H1 (cell line): ENCODE results near the gene CACNA2D4. TPM values are rescaled to one million over a fixed set of nuclear protein-coding genes. Genes with fewer than 3 reads are reported as not detected.
A peak's percentile ranks its signal among the peaks of the same experiment; 100 is the strongest.

Experiments
- CTCF ChIA-PET: fragments of 300-600 bp; sonication (Branson Sonifier 250); formaldehyde crosslinking; loops from one replicate; lab custom pipeline; 2021; ENCODE audit not compliant: partially characterized antibody; lab: Charles Lee
- POLR2A ChIA-PET: fragments of 300-600 bp; sonication (Branson Sonifier 250); formaldehyde crosslinking; loops from one replicate; lab custom pipeline; 2021; ENCODE audit warnings: inconsistent platforms; ENCODE audit not compliant: partially characterized antibody; lab: Charles Lee
- DNase-seq, 2 experiments: peaks; one replicate each; pipeline versions ENCODE4 v3.0.0 to v3.0.0-alpha.2; 2010 to 2022; ENCODE audit warnings: low spot score in 2 of 2, low read depth in 1 of 2, mixed read lengths in 1 of 2
- FAIRE-seq: peaks from 2 replicates; lab custom pipeline; 2011; peaks lifted over from hg19 to GRCh38; lab: Jason Lieb, UNC
- H2AFZ ChIP-seq: 2 replicates; pipeline ENCODE4 v1.8.1; 2012; ENCODE audit warnings: low read length, inconsistent platforms
- H2AK5ac ChIP-seq: 2 replicates; pipeline ENCODE4 v1.6.1; 2013; ENCODE audit warnings: low read depth, low read length
- H2BK120ac ChIP-seq: replicated peaks from 2 replicates; pipeline ENCODE3; 2013; ENCODE audit warnings: low read depth, low read length, inconsistent platforms
- H2BK12ac ChIP-seq: 2 replicates; pipeline ENCODE4 v1.6.1; 2013; ENCODE audit warnings: low read depth, low read length
- H2BK15ac ChIP-seq: 2 replicates; pipeline ENCODE4 v1.6.1; 2013; ENCODE audit warnings: low read length
- H2BK20ac ChIP-seq: 2 replicates; pipeline ENCODE4 v1.6.1; 2013; ENCODE audit warnings: low read length
- H2BK5ac ChIP-seq: 2 replicates; pipeline ENCODE4 v1.6.1; 2013; ENCODE audit warnings: low read depth, low read length
- H3K14ac ChIP-seq: 2 replicates; pipeline ENCODE4 v1.6.1; 2013; ENCODE audit warnings: inconsistent platforms; ENCODE audit not compliant: insufficient read length
- H3K18ac ChIP-seq: 2 replicates; pipeline ENCODE4 v1.6.1; 2013; ENCODE audit warnings: low read length; ENCODE audit errors: extremely low read depth
- H3K23ac ChIP-seq: 2 replicates; pipeline ENCODE4 v1.6.1; 2013; ENCODE audit warnings: inconsistent platforms; ENCODE audit not compliant: insufficient read length
- H3K23me2 ChIP-seq: 2 replicates; pipeline ENCODE4 v1.6.1; 2013; ENCODE audit warnings: low read depth, low read length
- H3K27ac ChIP-seq: 2 replicates; pipeline ENCODE4 v1.6.1; 2011; ENCODE audit warnings: low read depth, low read length, inconsistent platforms
- H3K27me3 ChIP-seq, 4 experiments: replicated peaks in 1 of 4; 1 replicate in 1 of 4; 2 replicates in 3 of 4; pipeline versions ENCODE4 v1.6.1 to v1.8.1; 2011 to 2013; ENCODE audit warnings: low read length in 3 of 4, mild to moderate bottlenecking in 3 of 4, inconsistent platforms in 2 of 4, mixed read lengths in 2 of 4, moderate library complexity in 1 of 4; ENCODE audit not compliant: control insufficient read depth in 3 of 4, insufficient read depth in 3 of 4; ENCODE audit errors: extremely low read depth in 1 of 4
- H3K36me3 ChIP-seq, 4 experiments: 2 replicates each; pipeline versions ENCODE4 v1.6.1 to v1.8.1; 2011 to 2013; ENCODE audit warnings: mild to moderate bottlenecking in 4 of 4, low read length in 3 of 4, moderate library complexity in 2 of 4, control low read depth in 1 of 4, inconsistent platforms in 1 of 4; ENCODE audit not compliant: insufficient read depth in 4 of 4, control insufficient read depth in 2 of 4
- H3K4ac ChIP-seq: replicated peaks from 2 replicates; pipeline ENCODE3; 2013; ENCODE audit warnings: low read length, low read depth, mixed read lengths, inconsistent platforms; ENCODE audit not compliant: insufficient read length
- H3K4me1 ChIP-seq, 4 experiments: replicated peaks in 1 of 4; 1 replicate in 1 of 4; 2 replicates in 3 of 4; pipeline versions ENCODE4 v1.6.1 to v1.8.1; 2011 to 2013; ENCODE audit warnings: low read length in 3 of 4, inconsistent platforms in 2 of 4, mixed read lengths in 1 of 4; ENCODE audit not compliant: insufficient read depth in 4 of 4, control insufficient read depth in 3 of 4
- H3K4me2 ChIP-seq, 2 experiments: 2 replicates each; pipeline versions ENCODE4 v1.6.1 to v1.8.1; 2011 to 2013; ENCODE audit warnings: low read depth in 2 of 2, low read length in 2 of 2, control low read depth in 1 of 2, inconsistent platforms in 1 of 2, mild to moderate bottlenecking in 1 of 2; ENCODE audit not compliant: insufficient read depth in 1 of 2
- H3K4me3 ChIP-seq, 4 experiments: fragments of 200-600, 300-600 bp in 1 of 4; sonication (generic), shearing (Covaris generic), sonication (Bioruptor Twin) in 1 of 4; 2 replicates each; pipeline versions ENCODE4 v1.5.1 to v1.8.1; 2011 to 2016; ENCODE audit warnings: low read length in 4 of 4, low read depth in 3 of 4, control low read depth in 2 of 4, inconsistent platforms in 2 of 4, mild to moderate bottlenecking in 2 of 4, mixed read lengths in 1 of 4, moderate library complexity in 1 of 4; ENCODE audit not compliant: insufficient read depth in 2 of 4; ENCODE audit errors: extremely low read depth in 1 of 4
- H3K56ac ChIP-seq: replicated peaks from 2 replicates; pipeline ENCODE3; 2013; ENCODE audit warnings: low read depth, mild to moderate bottlenecking, mixed read lengths, low read length, inconsistent platforms; ENCODE audit not compliant: insufficient read length
- H3K79me1 ChIP-seq: 2 replicates; pipeline ENCODE4 v1.6.1; 2013; ENCODE audit warnings: low read depth, low read length, control low read depth
- H3K79me2 ChIP-seq, 2 experiments: 2 replicates each; pipeline versions ENCODE4 v1.6.1 to v1.8.1; 2012 to 2013; ENCODE audit warnings: low read length in 2 of 2, mild to moderate bottlenecking in 2 of 2, inconsistent platforms in 1 of 2; ENCODE audit not compliant: insufficient read depth in 2 of 2, control insufficient read depth in 1 of 2
- H3K9ac ChIP-seq, 4 experiments: replicated peaks in 1 of 4; 1 replicate in 1 of 4; 2 replicates in 3 of 4; pipeline versions ENCODE4 v1.6.1 to v1.8.1; 2011 to 2013; ENCODE audit warnings: low read depth in 3 of 4, low read length in 3 of 4, control low read depth in 2 of 4, mild to moderate bottlenecking in 2 of 4, moderate library complexity in 2 of 4, inconsistent platforms in 1 of 4; ENCODE audit errors: extremely low read depth in 1 of 4
- H3K9me3 ChIP-seq, 2 experiments: 2 replicates each; pipeline versions ENCODE4 v1.6.1 to v1.8.1; 2012 to 2013; ENCODE audit warnings: mild to moderate bottlenecking in 2 of 2, moderate library complexity in 2 of 2, control low read depth in 1 of 2, inconsistent platforms in 1 of 2, low read depth in 1 of 2, low read length in 1 of 2, mixed read lengths in 1 of 2; ENCODE audit not compliant: insufficient read depth in 2 of 2
- H4K20me1 ChIP-seq, 2 experiments: replicated peaks in 1 of 2; 2 replicates each; pipeline versions ENCODE3 to v1.8.1; 2011 to 2013; ENCODE audit warnings: inconsistent platforms in 2 of 2, low read length in 2 of 2, mild to moderate bottlenecking in 1 of 2; ENCODE audit not compliant: insufficient read depth in 2 of 2, control insufficient read depth in 1 of 2
- H4K5ac ChIP-seq: 2 replicates; pipeline ENCODE4 v1.6.1; 2013; ENCODE audit warnings: low read length, low read depth, mixed read lengths, inconsistent platforms; ENCODE audit not compliant: insufficient read length
- H4K8ac ChIP-seq: 2 replicates; pipeline ENCODE4 v1.8.0; 2013; ENCODE audit warnings: mild to moderate bottlenecking, moderate library complexity, low read length, inconsistent platforms; ENCODE audit not compliant: insufficient read depth; ENCODE audit errors: extremely low read depth
- H4K91ac ChIP-seq: replicated peaks from 2 replicates; pipeline ENCODE3; 2013; ENCODE audit warnings: low read length, mixed read lengths, inconsistent platforms; ENCODE audit not compliant: insufficient read length
- CHD2 ChIP-seq: IDR thresholded peaks from 2 replicates; pipeline ENCODE4 v1.6.1; 2012; ENCODE audit warnings: low read length, improper control_type of control experiment
- GABPA ChIP-seq: IDR thresholded peaks from 2 replicates; pipeline ENCODE4 v1.6.1; 2011; ENCODE audit warnings: mild to moderate bottlenecking, low read length, moderate library complexity, borderline replicate concordance; ENCODE audit not compliant: insufficient read depth
- SIX5 ChIP-seq: IDR thresholded peaks from 2 replicates; pipeline ENCODE4 v1.6.1; 2011; ENCODE audit warnings: mild to moderate bottlenecking, low read depth, low read length
- ZNF274 ChIP-seq: IDR thresholded peaks from 2 replicates; pipeline ENCODE4 v1.7.0; 2012; ENCODE audit warnings: low read length, borderline replicate concordance; ENCODE audit errors: extremely low read depth
- WGBS, 2 experiments: shearing (Covaris generic) in 1 of 2; methylation state at CpG; one replicate each; pipeline versions ENCODE4 v1.1.6 to v1.1.7; 2013 to 2015; ENCODE audit warnings: low lambda C conversion rate in 2 of 2, mixed read lengths in 2 of 2, inconsistent platforms in 1 of 2, low coverage in 1 of 2, missing lambda C conversion rate in 1 of 2; ENCODE audit not compliant: insufficient replicate concordance in 2 of 2, insufficient coverage in 1 of 2, insufficient read length in 1 of 2; ENCODE audit errors: extremely low coverage in 1 of 2, missing lambda C conversion rate in 1 of 2; 5-methylcytosine and 5-hydroxymethylcytosine counted together
- polyA plus RNA-seq, 7 experiments: library from polyadenylated mRNA; depleted of rRNA in 3 of 7; stranded (reverse) in 5 of 7; unstranded in 2 of 7; fragments of >200 nt in 5 of 7; fragments of 200-250 nt in 2 of 7; gene quantifications; 1 replicate in 5 of 7; 2 replicates in 1 of 7; 4 replicates in 1 of 7; pipeline versions ENCODE4 v1.2.1 to v1.2.3, GENCODE V29; 2011 to 2013; ENCODE audit warnings: missing spikeins in 2 of 7, mixed read lengths in 2 of 7
- total RNA-seq: library from RNA; stranded (reverse); fragmentation: NEBNext Ultra II Directional; extraction: Animal tissue kit (Norgen Biotek cat#: 25700); gene quantifications from 2 replicates; pipeline ENCODE4 v1.2.1, GENCODE V29; 2021

The CACNA2D4 gene
- total and polyA plus RNA-seq, 2 of the 8 experiments (the other 6 are each of a cell fraction or from before 2014, with no cell fraction given), result 0.44 to 0.88 TPM

DNA sequence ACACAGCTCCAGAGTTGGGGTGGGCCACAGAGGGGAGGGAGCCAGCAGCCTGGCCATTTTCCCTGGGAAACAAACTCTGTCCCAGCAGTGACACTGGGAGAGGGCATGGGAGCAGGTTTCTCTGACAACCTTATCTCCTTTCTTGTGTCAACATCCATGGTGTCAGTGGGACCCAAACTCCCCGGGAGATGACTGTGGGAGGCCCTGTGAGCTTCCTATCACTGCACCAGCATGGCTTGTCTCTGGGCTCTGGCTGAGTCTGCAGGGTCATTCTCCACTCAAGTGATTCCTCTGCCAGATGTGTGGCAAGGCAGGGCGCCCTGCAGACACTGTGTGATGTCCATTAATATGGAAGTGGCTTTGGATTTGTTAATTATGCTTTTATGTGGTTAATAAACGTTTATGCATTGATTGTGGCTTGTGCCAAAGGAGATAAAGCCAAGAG is 88.0 kb downstream of the CACNA2D4 start:
- Histone ChIP-seq H3K9me3 (no peaks in the 10 kb centered on the region), H4K5ac (no peak overlapping the region), H2BK20ac (no peak overlapping the region), H3K4me2 (peak overlapping the region; percentile 49 to 73; a peak in 3 of 4 replicates), H3K36me3 (no peaks in the 10 kb centered on the region), H3K4me3 (peak overlapping the region in 1 of 4 experiments; percentile 49; a peak in 2 of 8 replicates), H2BK12ac (no peak overlapping the region), H3K27ac (no peak overlapping the region), H3K14ac (no peak overlapping the region), H3K27me3 (peaks cover 0 to 5% (median 2%) of the 10 kb centered on the region in 4 experiments; a peak in 3 of 7 replicates), H3K18ac (no peak overlapping the region), H3K56ac (no peak overlapping the region), H2AK5ac (no peak overlapping the region), H4K20me1 (peaks cover 0 to 4% of the 10 kb centered on the region in 2 experiments), H3K9ac (no peak overlapping the region), H2BK15ac (no peak overlapping the region), H2AFZ (no peak overlapping the region), H3K79me2 (no peaks in the 10 kb centered on the region), H3K79me1 (no peaks in the 10 kb centered on the region; the same call in 1 of the 2 replicates), H3K4ac (no peak overlapping the region), H2BK120ac (no peak overlapping the region), H3K23ac (no peak overlapping the region), H2BK5ac (no peak overlapping the region)
- DNase-seq, result no peak
- 74% methylated on average over 3 of the region's 3 CpGs; no CpG with 5 or more reads in 1 of the 2 experiments for WGBS, 2 experiments
- FAIRE-seq, result no peak
- TF ChIP-seq CHD2 (no peak), GABPA (no peak), ZNF274 (no peak), SIX5 (no peak)
- TF ChIP-seq, all 59 proteins: peak for 0
- POLR2A ChIA-PET, result no interaction called here
- Histone ChIP-seq H3K23me2 (peaks cover 3% of the 10 kb centered on the region; the same call in 1 of the 2 replicates), H3K4me1 (peaks cover 0 to 8% (median 6%) of the 10 kb centered on the region in 4 experiments; a peak in 5 of 7 replicates), H4K91ac (no peak overlapping the region), H4K8ac (no peak overlapping the region)
- CTCF ChIA-PET, result interaction anchor here (0.6 to 3.9 kb wide), 6 partner anchors 9 to 296 kb away, joined by 3 to 20 read pairs (median 3); no protein-coding TSS in a partner anchor
